Astrocyte (in vitro differentiated cells and primary cell): ENCODE measurements around the gene TWF2.

ENCODE experiments used
- CTCF ChIP-seq: IDR thresholded peaks from 2 replicates; pipeline ENCODE4 v1.5.1; 2011; ENCODE audit warnings: low read depth, mild to moderate bottlenecking, inconsistent platforms, low read length, moderate library complexity; ENCODE audit not compliant: insufficient read depth
- EZH2 ChIP-seq: IDR thresholded peaks from 2 replicates; pipeline ENCODE4 v1.6.1; 2012; ENCODE audit warnings: mild to moderate bottlenecking, low read length, inconsistent platforms; ENCODE audit not compliant: insufficient read depth

DNA sequence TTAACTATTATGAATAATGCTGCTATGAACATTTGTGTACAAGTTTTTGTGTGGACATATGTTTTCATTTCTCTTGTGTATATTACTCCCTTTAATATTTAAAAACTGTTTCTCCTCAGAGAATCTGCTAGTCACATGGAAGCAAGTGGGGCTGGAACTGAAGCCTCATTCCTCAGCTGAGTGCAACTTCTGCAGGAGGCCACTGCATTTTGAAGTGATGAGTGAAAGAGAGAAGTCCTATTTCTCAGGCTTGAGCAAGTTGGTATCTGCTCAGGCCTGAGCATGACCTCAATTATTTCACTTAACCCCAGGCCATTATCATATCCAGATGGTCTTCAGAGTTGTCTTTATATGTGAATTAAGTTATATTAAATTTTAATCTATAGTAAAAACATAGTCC lies 25.1 kb downstream of the TWF2 start:
- no peak for TF ChIP-seq EZH2
- no peak for TF ChIP-seq CTCF
